Sigmoid colon (tissue), 4 donors: ENCODE results near the gene SDCCAG8.

Experiments used
- CTCF ChIP-seq, 4 experiments: fragments of 450-650 bp in 3 of 4; fragments of 200-600 bp in 1 of 4; IDR thresholded peaks; one replicate each; pipeline ENCODE4 v1.5.1; 2016 to 2019; ENCODE audit warnings: antibody characterized with exemption in 4 of 4, mild to moderate bottlenecking in 3 of 4, moderate library complexity in 2 of 4
- EP300 ChIP-seq, 4 donors: sonication (generic); formaldehyde crosslinking; IDR thresholded peaks; one replicate each; pipeline ENCODE4 v1.6.1; 2017; ENCODE audit warnings: antibody characterized with exemption in 4 of 4
- POLR2A ChIP-seq, 2 donors: fragments of 450-650 bp; IDR thresholded peaks; one replicate each; pipeline ENCODE4 v1.6.1; 2016; ENCODE audit warnings: antibody characterized with exemption in 2 of 2, mild to moderate bottlenecking in 2 of 2, moderate library complexity in 2 of 2
- POLR2AphosphoS5 ChIP-seq, 4 donors: sonication (generic); formaldehyde crosslinking; IDR thresholded peaks; one replicate each; pipeline ENCODE4 v1.6.1; 2017; ENCODE audit warnings: antibody characterized with exemption in 4 of 4

- TF ChIP-seq CTCF (IDR thresholded peaks at IDR 0.05) (no peak), POLR2A (IDR thresholded peaks at IDR 0.05) (no peak), EP300 (IDR thresholded peaks at IDR 0.05) (no peak), POLR2AphosphoS5 (IDR thresholded peaks at IDR 0.05) (no peak)
Measured at GRCh38 chr1:243428084-243428483, 172.2 kb downstream of the SDCCAG8 start.
